GM20431 (cell line): ENCODE measurements around the gene GPD2.
"Not testable (repeated sequence)": the region's sequence is repeated elsewhere in the genome, so short reads cannot be mapped to it uniquely, and the experiment has no call there.

ENCODE experiments used
- in situ Hi-C: fragments of 300-500 bp; cut with MseI, MboI; formaldehyde crosslinking; loops from one replicate; pipeline ENCODE4 v1.15.0; 2020; ENCODE audit warnings: low sequenced_read_pairs; ENCODE audit not compliant: unreplicated experiment

Gene GPD2

GRCh38 chr2:156573710-156574109, 137.5 kb downstream of the GPD2 start:
- in situ Hi-C loops, result no loop called here

GRCh38 chr2:156574112-156574511, 137.9 kb downstream of the GPD2 start:
- in situ Hi-C loops, result no loop called here

- in situ Hi-C loops, result loop anchor here (25.0 kb wide), 1 partner anchor 1189 kb away; no protein-coding TSS in a partner anchor
Observed at GRCh38 chr2:156576005-156576404, 139.8 kb downstream of the GPD2 start.

- in situ Hi-C loops, result loop anchor here (10.0 to 25.0 kb wide), 2 partner anchors 256 to 1193 kb away; no protein-coding TSS in a partner anchor
Observed at GRCh38 chr2:156580501-156580900, 144.3 kb downstream of the GPD2 start.

GRCh38 chr2:156581280-156581679, 145.1 kb downstream of the GPD2 start:
- in situ Hi-C loops, result loop anchor here (10.0 to 25.0 kb wide), 2 partner anchors 256 to 1194 kb away; no protein-coding TSS in a partner anchor

- in situ Hi-C loops, result loop anchor here (10.0 to 25.0 kb wide), 2 partner anchors 261 to 1198 kb away; no protein-coding TSS in a partner anchor
Observed at GRCh38 chr2:156585457-156585856, 149.3 kb downstream of the GPD2 start.

GRCh38 chr2:156586621-156587020, 150.4 kb downstream of the GPD2 start:
- in situ Hi-C loops, result loop anchor here (10.0 to 25.0 kb wide), 2 partner anchors 262 to 1199 kb away; no protein-coding TSS in a partner anchor

- in situ Hi-C loops, result loop anchor here (10.0 to 25.0 kb wide), 2 partner anchors 265 to 1202 kb away; no protein-coding TSS in a partner anchor
Observed at GRCh38 chr2:156589381-156590079, 153.4 kb downstream of the GPD2 start.

- in situ Hi-C loops, result loop anchor here (25.0 kb wide), 1 partner anchor 1203 kb away; no protein-coding TSS in a partner anchor
Observed at GRCh38 chr2:156590085-156590739, 154.0 kb downstream of the GPD2 start.

- in situ Hi-C loops, result loop anchor here (25.0 kb wide), 1 partner anchor 1206 kb away; no protein-coding TSS in a partner anchor
Observed at GRCh38 chr2:156592809-156593593, 156.8 kb downstream of the GPD2 start.

- in situ Hi-C loops, result loop anchor here (25.0 kb wide), 1 partner anchor 1206 kb away; no protein-coding TSS in a partner anchor
Observed at GRCh38 chr2:156593594-156593921, 157.4 kb downstream of the GPD2 start.

GRCh38 chr2:156598563-156598962, 162.4 kb downstream of the GPD2 start:
- in situ Hi-C loops, result loop anchor here (25.0 kb wide), 1 partner anchor 1211 kb away; no protein-coding TSS in a partner anchor

- in situ Hi-C loops, result no loop called here
Observed at GRCh38 chr2:156600196-156600595, 164.0 kb downstream of the GPD2 start.

GRCh38 chr2:156601855-156602551, 165.8 kb downstream of the GPD2 start:
- in situ Hi-C loops, result no loop called here

- in situ Hi-C loops, result no loop called here
Observed at GRCh38 chr2:156602552-156602933, 166.4 kb downstream of the GPD2 start.

GRCh38 chr2:156615836-156616322, 179.7 kb downstream of the GPD2 start:
- in situ Hi-C loops, result no loop called here

- in situ Hi-C loops, result not testable (repeated sequence)
Observed at GRCh38 chr2:156618071-156618470, 181.9 kb downstream of the GPD2 start.

GRCh38 chr2:156619021-156619539, 182.9 kb downstream of the GPD2 start:
- in situ Hi-C loops, result no loop called here

- in situ Hi-C loops, result no loop called here
Observed at GRCh38 chr2:156622491-156622890, 186.3 kb downstream of the GPD2 start.
